ENCODE data around the gene GAS7. TPM values are rescaled to one million over a fixed set of nuclear protein-coding genes. Genes with fewer than 3 reads are reported as not detected.
A peak's percentile ranks its signal among the peaks of the same experiment; 100 is the strongest.

GAS7 gene
- total and polyA plus RNA-seq, 2 experiments from 2014 or later: 1.9 to 10.7 TPM

DNA sequence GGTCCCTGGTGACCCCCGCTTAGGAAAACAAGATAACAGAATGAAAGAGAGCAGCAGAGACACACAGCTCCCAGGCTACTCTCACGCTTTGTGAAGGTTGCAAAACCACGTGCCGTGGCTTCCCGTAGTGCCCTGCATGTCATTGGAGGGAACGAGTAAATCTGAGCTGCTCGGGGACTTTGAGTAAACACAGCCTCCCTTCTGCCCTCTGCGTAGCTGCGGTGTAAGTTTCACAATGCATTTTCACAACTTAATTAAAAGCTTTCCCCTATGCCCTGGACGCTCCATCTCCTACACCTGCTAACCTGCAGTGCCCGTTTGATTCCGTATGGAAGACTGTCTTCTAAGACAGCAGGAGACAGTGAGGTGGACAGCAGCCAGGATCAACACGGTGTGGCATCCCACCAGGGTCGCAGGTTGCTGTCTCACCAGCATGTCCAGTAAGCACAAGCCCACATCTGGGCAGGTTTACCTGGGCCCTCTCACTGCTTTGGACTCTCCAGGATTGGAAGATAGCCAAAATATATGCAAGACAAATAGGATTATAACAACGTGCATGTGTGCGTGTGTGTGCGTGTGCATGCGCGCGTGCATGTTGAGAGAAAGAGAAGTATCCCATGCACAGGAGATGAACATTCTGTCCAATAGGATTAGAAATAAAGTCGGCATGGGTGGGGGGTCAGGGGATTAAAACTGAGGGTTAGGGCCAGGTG is 177.0 kb downstream of the GAS7 start (continued):
- TF ChIP-seq, protein P1, sequence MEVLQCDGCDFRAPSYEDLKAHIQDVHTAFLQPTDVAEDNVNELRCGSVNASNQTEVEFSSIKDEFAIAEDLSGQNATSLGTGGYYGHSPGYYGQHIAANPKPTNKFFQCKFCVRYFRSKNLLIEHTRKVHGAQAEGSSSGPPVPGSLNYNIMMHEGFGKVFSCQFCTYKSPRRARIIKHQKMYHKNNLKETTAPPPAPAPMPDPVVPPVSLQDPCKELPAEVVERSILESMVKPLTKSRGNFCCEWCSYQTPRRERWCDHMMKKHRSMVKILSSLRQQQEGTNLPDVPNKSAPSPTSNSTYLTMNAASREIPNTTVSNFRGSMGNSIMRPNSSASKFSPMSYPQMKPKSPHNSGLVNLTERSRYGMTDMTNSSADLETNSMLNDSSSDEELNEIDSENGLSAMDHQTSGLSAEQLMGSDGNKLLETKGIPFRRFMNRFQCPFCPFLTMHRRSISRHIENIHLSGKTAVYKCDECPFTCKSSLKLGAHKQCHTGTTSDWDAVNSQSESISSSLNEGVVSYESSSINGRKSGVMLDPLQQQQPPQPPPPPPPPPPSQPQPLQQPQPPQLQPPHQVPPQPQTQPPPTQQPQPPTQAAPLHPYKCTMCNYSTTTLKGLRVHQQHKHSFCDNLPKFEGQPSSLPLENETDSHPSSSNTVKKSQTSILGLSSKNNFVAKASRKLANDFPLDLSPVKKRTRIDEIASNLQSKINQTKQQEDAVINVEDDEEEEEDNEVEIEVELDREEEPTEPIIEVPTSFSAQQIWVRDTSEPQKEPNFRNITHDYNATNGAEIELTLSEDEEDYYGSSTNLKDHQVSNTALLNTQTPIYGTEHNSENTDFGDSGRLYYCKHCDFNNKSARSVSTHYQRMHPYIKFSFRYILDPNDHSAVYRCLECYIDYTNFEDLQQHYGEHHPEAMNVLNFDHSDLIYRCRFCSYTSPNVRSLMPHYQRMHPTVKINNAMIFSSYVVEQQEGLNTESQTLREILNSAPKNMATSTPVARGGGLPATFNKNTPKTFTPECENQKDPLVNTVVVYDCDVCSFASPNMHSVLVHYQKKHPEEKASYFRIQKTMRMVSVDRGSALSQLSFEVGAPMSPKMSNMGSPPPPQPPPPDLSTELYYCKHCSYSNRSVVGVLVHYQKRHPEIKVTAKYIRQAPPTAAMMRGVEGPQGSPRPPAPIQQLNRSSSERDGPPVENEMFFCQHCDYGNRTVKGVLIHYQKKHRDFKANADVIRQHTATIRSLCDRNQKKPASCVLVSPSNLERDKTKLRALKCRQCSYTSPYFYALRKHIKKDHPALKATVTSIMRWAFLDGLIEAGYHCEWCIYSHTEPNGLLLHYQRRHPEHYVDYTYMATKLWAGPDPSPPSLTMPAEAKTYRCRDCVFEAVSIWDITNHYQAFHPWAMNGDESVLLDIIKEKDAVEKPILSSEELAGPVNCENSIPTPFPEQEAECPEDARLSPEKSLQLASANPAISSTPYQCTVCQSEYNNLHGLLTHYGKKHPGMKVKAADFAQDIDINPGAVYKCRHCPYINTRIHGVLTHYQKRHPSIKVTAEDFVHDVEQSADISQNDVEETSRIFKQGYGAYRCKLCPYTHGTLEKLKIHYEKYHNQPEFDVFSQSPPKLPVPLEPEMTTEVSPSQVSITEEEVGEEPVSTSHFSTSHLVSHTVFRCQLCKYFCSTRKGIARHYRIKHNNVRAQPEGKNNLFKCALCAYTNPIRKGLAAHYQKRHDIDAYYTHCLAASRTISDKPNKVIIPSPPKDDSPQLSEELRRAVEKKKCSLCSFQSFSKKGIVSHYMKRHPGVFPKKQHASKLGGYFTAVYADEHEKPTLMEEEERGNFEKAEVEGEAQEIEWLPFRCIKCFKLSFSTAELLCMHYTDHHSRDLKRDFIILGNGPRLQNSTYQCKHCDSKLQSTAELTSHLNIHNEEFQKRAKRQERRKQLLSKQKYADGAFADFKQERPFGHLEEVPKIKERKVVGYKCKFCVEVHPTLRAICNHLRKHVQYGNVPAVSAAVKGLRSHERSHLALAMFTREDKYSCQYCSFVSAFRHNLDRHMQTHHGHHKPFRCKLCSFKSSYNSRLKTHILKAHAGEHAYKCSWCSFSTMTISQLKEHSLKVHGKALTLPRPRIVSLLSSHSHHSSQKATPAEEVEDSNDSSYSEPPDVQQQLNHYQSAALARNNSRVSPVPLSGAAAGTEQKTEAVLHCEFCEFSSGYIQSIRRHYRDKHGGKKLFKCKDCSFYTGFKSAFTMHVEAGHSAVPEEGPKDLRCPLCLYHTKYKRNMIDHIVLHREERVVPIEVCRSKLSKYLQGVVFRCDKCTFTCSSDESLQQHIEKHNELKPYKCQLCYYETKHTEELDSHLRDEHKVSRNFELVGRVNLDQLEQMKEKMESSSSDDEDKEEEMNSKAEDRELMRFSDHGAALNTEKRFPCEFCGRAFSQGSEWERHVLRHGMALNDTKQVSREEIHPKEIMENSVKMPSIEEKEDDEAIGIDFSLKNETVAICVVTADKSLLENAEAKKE (CRISPR knock-in tag; IDR thresholded peaks at IDR 0.05): no peak
- TF ChIP-seq CREB1 (CRISPR knock-in tag; IDR thresholded peaks at IDR 0.05; ENCODE audit: low read depth): no peak
- TF ChIP-seq ZNF331 (CRISPR knock-in tag; IDR thresholded peaks at IDR 0.05; ENCODE audit: low read depth): no peak
- no peak for TF ChIP-seq POLR2AphosphoS5 (IDR thresholded peaks at IDR 0.05; ENCODE audit: low read depth)
- TF ChIP-seq CTCF (conservative IDR thresholded peaks at IDR 0.05; ENCODE audit: low read depth in 2 of 2): no peak
- TF ChIP-seq JUNB (IDR thresholded peaks at IDR 0.05; ENCODE audit: unreplicated experiment): no peak

GRCh38 chr17:10019941-10020451 is 178.4 kb downstream of the GAS7 start:
- H3K79me2 ChIP-seq (replicated peaks; ENCODE audit: insufficient read depth): no peaks in the 10 kb centered on the region
- H3K27ac ChIP-seq (ENCODE audit: low read depth): no peak overlapping the region
- Mint-ChIP-seq H3K4me3 (no peak overlapping the region), H3K4me1 (peaks cover 25% of the 10 kb centered on the region; the same call in 2 of the 3 replicates), H3K9me3 (no peaks in the 10 kb centered on the region), H3K27ac (0 out of 2 replicates have a peak overlapping the region, but pooled peaks have one; percentile 38), H3K27me3 (ENCODE audit: insufficient read depth, low read depth, poor library complexity) (peaks cover 8% of the 10 kb centered on the region), H3K36me3 (ENCODE audit: low read depth) (no peaks in the 10 kb centered on the region)
- TF ChIP-seq JUNB (IDR thresholded peaks at IDR 0.05; ENCODE audit: unreplicated experiment) (no peak), STAT1 (IDR thresholded peaks at IDR 0.05; ENCODE audit: unreplicated experiment) (no peak), ZNF331 (CRISPR knock-in tag; IDR thresholded peaks at IDR 0.05; ENCODE audit: low read depth) (no peak), EZH2 (IDR thresholded peaks at IDR 0.05; ENCODE audit: low read depth, unreplicated experiment) (no peak)
- TF ChIP-seq, protein P2, sequence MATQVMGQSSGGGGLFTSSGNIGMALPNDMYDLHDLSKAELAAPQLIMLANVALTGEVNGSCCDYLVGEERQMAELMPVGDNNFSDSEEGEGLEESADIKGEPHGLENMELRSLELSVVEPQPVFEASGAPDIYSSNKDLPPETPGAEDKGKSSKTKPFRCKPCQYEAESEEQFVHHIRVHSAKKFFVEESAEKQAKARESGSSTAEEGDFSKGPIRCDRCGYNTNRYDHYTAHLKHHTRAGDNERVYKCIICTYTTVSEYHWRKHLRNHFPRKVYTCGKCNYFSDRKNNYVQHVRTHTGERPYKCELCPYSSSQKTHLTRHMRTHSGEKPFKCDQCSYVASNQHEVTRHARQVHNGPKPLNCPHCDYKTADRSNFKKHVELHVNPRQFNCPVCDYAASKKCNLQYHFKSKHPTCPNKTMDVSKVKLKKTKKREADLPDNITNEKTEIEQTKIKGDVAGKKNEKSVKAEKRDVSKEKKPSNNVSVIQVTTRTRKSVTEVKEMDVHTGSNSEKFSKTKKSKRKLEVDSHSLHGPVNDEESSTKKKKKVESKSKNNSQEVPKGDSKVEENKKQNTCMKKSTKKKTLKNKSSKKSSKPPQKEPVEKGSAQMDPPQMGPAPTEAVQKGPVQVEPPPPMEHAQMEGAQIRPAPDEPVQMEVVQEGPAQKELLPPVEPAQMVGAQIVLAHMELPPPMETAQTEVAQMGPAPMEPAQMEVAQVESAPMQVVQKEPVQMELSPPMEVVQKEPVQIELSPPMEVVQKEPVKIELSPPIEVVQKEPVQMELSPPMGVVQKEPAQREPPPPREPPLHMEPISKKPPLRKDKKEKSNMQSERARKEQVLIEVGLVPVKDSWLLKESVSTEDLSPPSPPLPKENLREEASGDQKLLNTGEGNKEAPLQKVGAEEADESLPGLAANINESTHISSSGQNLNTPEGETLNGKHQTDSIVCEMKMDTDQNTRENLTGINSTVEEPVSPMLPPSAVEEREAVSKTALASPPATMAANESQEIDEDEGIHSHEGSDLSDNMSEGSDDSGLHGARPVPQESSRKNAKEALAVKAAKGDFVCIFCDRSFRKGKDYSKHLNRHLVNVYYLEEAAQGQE (IDR thresholded peaks at IDR 0.05; ENCODE audit: unreplicated experiment): no peak
- 0 out of 2 replicates have a peak, but pooled peaks cover 3% of the 10 kb centered on the region for H3K9me2 ChIP-seq (ENCODE audit: insufficient read depth)
- 0 out of 2 replicates have a peak, but pooled peaks cover 2% of the 10 kb centered on the region for H3F3A ChIP-seq (replicated peaks; ENCODE audit: low read depth)
- H3K27me3 ChIP-seq (ENCODE audit: insufficient read depth): no peaks in the 10 kb centered on the region
- no peak overlapping the region for H3K4me2 ChIP-seq
- no peak overlapping the region for H2AFZ ChIP-seq
- H3K4me1 ChIP-seq (ENCODE audit: insufficient read depth): peaks cover 8% of the 10 kb centered on the region
- no peak overlapping the region for H3K4me3 ChIP-seq
- no peak for ATAC-seq
- H3K36me3 ChIP-seq (ENCODE audit: insufficient read depth): no peaks in the 10 kb centered on the region
- H4K20me1 ChIP-seq (replicated peaks; ENCODE audit: insufficient read depth): no peaks in the 10 kb centered on the region
- no peak for DNase-seq (ENCODE audit: low spot score)
